Osteocyte (in vitro differentiated cells): ENCODE results near the gene PNPO. TPM values are rescaled to one million over a fixed set of nuclear protein-coding genes. Genes with fewer than 3 reads are reported as not detected.

Experiments used
- DNase-seq: peaks from one replicate; pipeline ENCODE4 v3.0.0; 2021; ENCODE audit warnings: mixed read lengths; ENCODE audit not compliant: unreplicated experiment; ENCODE audit errors: extremely low spot score
- H3K27ac Mint-ChIP-seq: one replicate; pipeline ENCODE4 v1.8.0; 2021; ENCODE audit warnings: mild to moderate bottlenecking, mixed read lengths; ENCODE audit not compliant: unreplicated experiment
- H3K27me3 Mint-ChIP-seq: one replicate; pipeline ENCODE4 v1.8.0; 2021; ENCODE audit warnings: mixed read lengths; ENCODE audit not compliant: unreplicated experiment
- H3K36me3 Mint-ChIP-seq: one replicate; pipeline ENCODE4 v1.8.0; 2021; ENCODE audit warnings: mixed read lengths; ENCODE audit not compliant: unreplicated experiment
- H3K4me1 Mint-ChIP-seq: one replicate; pipeline ENCODE4 v1.8.0; 2021; ENCODE audit warnings: mixed read lengths; ENCODE audit not compliant: unreplicated experiment
- H3K4me3 Mint-ChIP-seq: one replicate; pipeline ENCODE4 v1.8.0; 2021; ENCODE audit warnings: mild to moderate bottlenecking, moderate library complexity, mixed read lengths; ENCODE audit not compliant: unreplicated experiment
- H3K9me3 Mint-ChIP-seq: one replicate; pipeline ENCODE4 v1.8.0; 2021; ENCODE audit warnings: mixed read lengths; ENCODE audit not compliant: unreplicated experiment
- CTCF ChIP-seq: fragments of 200-600 bp; sonication (generic); IDR thresholded peaks from 2 replicates; pipeline ENCODE4 v1.5.0; 2021; ENCODE audit warnings: antibody characterized with exemption, mild to moderate bottlenecking, moderate library complexity
- total RNA-seq: library from RNA; stranded (reverse); gene quantifications from 2 replicates; pipeline ENCODE4 v1.2.1, GENCODE V29; 2021

Gene PNPO
- total RNA-seq, 1 donor from 2014 or later: 9.0 TPM

- Mint-ChIP-seq H3K27ac (no peak overlapping the region), H3K4me3 (no peak overlapping the region), H3K9me3 (no peaks in the 10 kb centered on the region), H3K27me3 (peaks cover 6% of the 10 kb centered on the region), H3K36me3 (no peaks in the 10 kb centered on the region), H3K4me1 (no peaks in the 10 kb centered on the region)
- DNase-seq: no peak
- no peak for TF ChIP-seq CTCF
These were observed 52.6 kb downstream of the PNPO start for GRCh38 chr17:47993964-47994363.

- DNase-seq: no peak
- Mint-ChIP-seq H3K4me1 (no peaks in the 10 kb centered on the region), H3K27ac (no peak overlapping the region), H3K36me3 (no peaks in the 10 kb centered on the region), H3K4me3 (no peak overlapping the region), H3K27me3 (peaks cover 6% of the 10 kb centered on the region), H3K9me3 (no peaks in the 10 kb centered on the region)
- no peak for TF ChIP-seq CTCF
These were observed 53.4 kb downstream of the PNPO start for GRCh38 chr17:47994724-47995123.

- H3K36me3 Mint-ChIP-seq: no peaks in the 10 kb centered on the region
- no peak overlapping the region for H3K4me3 Mint-ChIP-seq
- no peak for DNase-seq
- H3K9me3 Mint-ChIP-seq: no peaks in the 10 kb centered on the region
- peaks cover 6% of the 10 kb centered on the region for H3K27me3 Mint-ChIP-seq
- H3K27ac Mint-ChIP-seq: no peak overlapping the region
- no peaks in the 10 kb centered on the region for H3K4me1 Mint-ChIP-seq
- TF ChIP-seq CTCF: no peak
These were observed 54.0 kb downstream of the PNPO start for GRCh38 chr17:47995241-47995935.

GRCh38 chr17:47996201-47996600, 54.8 kb downstream of the PNPO start:
- no peaks in the 10 kb centered on the region for H3K36me3 Mint-ChIP-seq
- peaks cover 6% of the 10 kb centered on the region for H3K27me3 Mint-ChIP-seq
- no peak for DNase-seq
- no peak for TF ChIP-seq CTCF
- H3K27ac Mint-ChIP-seq: no peak overlapping the region
- H3K9me3 Mint-ChIP-seq: no peaks in the 10 kb centered on the region
- H3K4me1 Mint-ChIP-seq: no peaks in the 10 kb centered on the region
- no peak overlapping the region for H3K4me3 Mint-ChIP-seq

- H3K4me1 Mint-ChIP-seq: peaks cover 5% of the 10 kb centered on the region
- no peak for TF ChIP-seq CTCF
- no peaks in the 10 kb centered on the region for H3K9me3 Mint-ChIP-seq
- no peaks in the 10 kb centered on the region for H3K36me3 Mint-ChIP-seq
- no peak overlapping the region for H3K27ac Mint-ChIP-seq
- peaks cover 4% of the 10 kb centered on the region for H3K27me3 Mint-ChIP-seq
- H3K4me3 Mint-ChIP-seq: no peak overlapping the region
- DNase-seq: no peak
These were observed 56.2 kb downstream of the PNPO start for GRCh38 chr17:47997586-47997985.
